Retinal pigment epithelial cell (primary cell): ENCODE results near the gene PCDH9.

Experiments
- DNase-seq: peaks from one replicate; pipeline ENCODE4 v3.0.0-alpha.2; 2010; ENCODE audit warnings: low read depth
- H3K4me3 ChIP-seq: 2 replicates; pipeline ENCODE4 v1.5.1; 2011; ENCODE audit warnings: mild to moderate bottlenecking, low read length, control low read depth, moderate library complexity
- CTCF ChIP-seq: conservative IDR thresholded peaks from 2 replicates; pipeline ENCODE4 v1.5.1; 2011; ENCODE audit warnings: low read depth, low read length, control low read depth, inconsistent platforms

Gene PCDH9

GRCh38 chr13:66367356-66367755 lies 862.8 kb downstream of the PCDH9 start:
- no peak for DNase-seq
- no peak for TF ChIP-seq CTCF
- no peak overlapping the region for H3K4me3 ChIP-seq

GRCh38 chr13:66365101-66365500 lies 865.0 kb downstream of the PCDH9 start:
- DNase-seq = no peak
- no peak overlapping the region for H3K4me3 ChIP-seq
- TF ChIP-seq CTCF = no peak

- TF ChIP-seq CTCF = no peak
- no peak for DNase-seq
- no peak overlapping the region for H3K4me3 ChIP-seq
These were observed 865.8 kb downstream of the PCDH9 start for GRCh38 chr13:66364346-66364745.

- no peak overlapping the region for H3K4me3 ChIP-seq
- no peak for DNase-seq
- no peak for TF ChIP-seq CTCF
These were observed 867.7 kb downstream of the PCDH9 start for GRCh38 chr13:66362485-66362884.

GRCh38 chr13:66359910-66360552 lies 870.1 kb downstream of the PCDH9 start:
- no peak for DNase-seq
- TF ChIP-seq CTCF = no peak
- no peak overlapping the region for H3K4me3 ChIP-seq

- TF ChIP-seq CTCF = no peak
- H3K4me3 ChIP-seq = no peak overlapping the region
- DNase-seq = no peak
These were observed 870.7 kb downstream of the PCDH9 start for GRCh38 chr13:66359393-66359792.

- TF ChIP-seq CTCF = no peak
- no peak for DNase-seq
- H3K4me3 ChIP-seq = no peak overlapping the region
These were observed 871.6 kb downstream of the PCDH9 start for GRCh38 chr13:66358564-66358963.
